Measurements from ENCODE around the gene ATP8A1.

GRCh38 chr4:42658261-42658660 is 1.4 kb upstream of the ATP8A1 start:
- TF ChIP-seq CTCF (IDR thresholded peaks at IDR 0.05; ENCODE audit: low read depth, low read length) (no peak), MYC (IDR thresholded peaks at IDR 0.05; ENCODE audit: low read depth, low read length) (no peak), POLR2A (IDR thresholded peaks at IDR 0.05; ENCODE audit: extremely low read depth, insufficient read length) (no peak)

Measured in NB4 (cell line).